ENCODE data around the gene MAGED2.
"Not testable (repeated sequence)": the region's sequence is repeated elsewhere in the genome, so short reads cannot be mapped to it uniquely, and the experiment has no call there.

Gene MAGED2

DNA sequence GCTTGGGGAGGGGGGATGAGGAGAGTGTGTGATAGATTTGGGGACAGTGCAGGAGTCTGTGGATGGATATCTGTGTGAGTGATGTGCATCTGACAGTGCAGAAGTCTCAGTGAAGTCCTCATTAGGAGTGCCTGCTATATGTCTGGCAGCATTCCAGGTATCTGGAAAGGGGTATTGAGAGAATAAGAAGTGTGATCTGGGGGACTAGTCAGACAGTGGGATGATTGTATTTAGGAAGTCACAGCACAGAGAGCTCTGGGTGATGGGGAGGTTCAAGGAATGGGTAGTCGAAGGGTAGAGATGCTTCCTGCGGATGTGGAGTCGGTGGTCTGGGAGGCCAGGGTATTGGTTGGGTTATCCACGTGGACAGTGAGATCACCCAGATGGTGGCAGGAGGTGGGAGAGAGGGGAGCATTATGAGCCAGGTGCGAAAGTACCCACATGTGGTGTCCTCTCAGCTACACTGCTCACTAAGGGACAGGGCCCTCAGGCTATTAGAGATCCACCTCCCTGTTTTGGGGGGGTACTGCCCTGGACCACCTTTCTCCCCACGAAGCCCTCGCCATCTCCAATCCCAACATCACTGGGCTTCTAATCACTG lies 9.8 kb downstream of the MAGED2 start:
- no peak for DNase-seq (ENCODE audit: low read depth in 2 of 2, low spot score in 1 of 2)

DNA sequence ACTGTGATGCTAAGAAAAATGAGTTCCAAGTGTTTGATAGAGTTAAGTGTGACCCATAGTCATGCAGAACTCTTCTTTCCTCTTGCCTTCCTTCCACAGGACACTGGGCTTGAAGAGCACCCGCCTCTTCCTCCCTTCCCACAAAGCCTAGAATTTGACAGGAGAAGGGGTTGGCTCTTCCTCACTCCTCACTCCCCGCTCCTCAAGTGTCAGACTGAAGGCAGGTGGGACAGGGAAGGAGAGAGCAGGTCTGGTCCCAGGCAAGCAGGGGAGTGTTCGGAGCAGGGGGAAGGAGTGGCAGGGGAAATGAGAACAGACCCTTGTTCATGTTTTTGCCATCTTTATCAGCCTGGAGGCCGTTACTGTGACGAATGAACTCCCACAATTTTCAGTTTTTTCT lies 10.7 kb downstream of the MAGED2 start:
- no peak for DNase-seq (ENCODE audit: low read depth in 2 of 2, low spot score in 1 of 2)

DNA sequence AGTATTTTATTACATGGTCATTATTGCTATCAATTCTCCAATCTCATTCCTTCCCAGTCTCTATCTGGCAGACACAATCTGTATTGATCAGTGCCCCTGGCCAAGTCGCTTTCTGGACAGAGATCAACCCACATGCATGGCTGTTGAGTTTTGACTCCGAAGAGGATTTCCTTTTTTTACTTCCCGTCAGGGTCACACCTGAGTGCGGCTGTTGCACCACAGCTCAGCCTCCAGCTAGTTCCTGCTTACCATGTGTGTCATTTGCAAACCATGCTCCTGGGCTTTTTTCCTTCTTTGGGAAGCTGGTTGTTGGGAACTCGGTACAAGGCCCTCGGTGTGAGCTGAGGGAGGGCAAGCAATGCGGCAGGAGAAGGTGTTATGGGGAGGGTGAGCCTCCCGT lies 11.7 kb downstream of the MAGED2 start:
- DNase-seq (ENCODE audit: low read depth in 2 of 2, low spot score in 1 of 2), result no peak

DNA sequence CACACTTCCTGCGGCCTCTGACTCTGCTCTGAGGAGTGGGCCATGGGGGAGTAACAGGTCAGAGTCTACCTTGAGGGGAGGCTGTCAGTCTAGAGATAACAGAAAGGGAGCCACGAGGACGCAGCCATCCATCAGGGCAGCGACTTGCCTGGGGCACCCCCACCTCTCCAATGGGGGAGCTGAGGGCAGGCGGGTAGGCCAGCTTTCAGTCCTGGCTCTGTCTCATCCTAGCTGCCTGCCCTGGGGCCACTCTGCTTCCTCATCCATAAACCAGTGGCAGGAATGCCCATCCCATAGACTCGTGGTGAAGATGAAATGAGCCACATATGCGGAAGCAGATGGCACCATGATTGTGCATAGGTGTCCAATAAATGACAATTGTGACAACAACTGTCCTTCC lies 13.2 kb downstream of the MAGED2 start:
- no peak for DNase-seq (ENCODE audit: low read depth in 2 of 2, low spot score in 1 of 2)

DNA sequence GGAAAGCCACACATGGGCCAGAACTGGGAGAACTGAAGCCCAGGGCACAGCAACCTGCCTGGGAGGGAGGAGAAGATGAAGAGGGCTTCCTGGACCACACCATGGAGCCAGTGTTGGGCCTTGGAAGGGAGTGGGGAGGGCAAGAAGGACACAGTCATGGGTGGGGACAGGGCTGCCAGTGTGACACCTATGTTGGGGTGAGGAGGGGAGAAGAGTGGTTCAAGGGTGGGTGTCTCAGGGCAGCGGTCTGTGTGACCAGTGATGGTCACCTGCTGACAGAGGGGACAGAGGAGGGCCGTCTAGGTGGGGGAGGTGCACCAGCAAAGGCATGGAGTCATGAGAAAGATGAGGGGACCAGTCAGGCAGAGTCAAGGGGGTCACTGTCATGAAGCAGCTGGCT lies 13.8 kb downstream of the MAGED2 start:
- DNase-seq (ENCODE audit: low read depth in 2 of 2, low spot score in 1 of 2), result no peak

DNA sequence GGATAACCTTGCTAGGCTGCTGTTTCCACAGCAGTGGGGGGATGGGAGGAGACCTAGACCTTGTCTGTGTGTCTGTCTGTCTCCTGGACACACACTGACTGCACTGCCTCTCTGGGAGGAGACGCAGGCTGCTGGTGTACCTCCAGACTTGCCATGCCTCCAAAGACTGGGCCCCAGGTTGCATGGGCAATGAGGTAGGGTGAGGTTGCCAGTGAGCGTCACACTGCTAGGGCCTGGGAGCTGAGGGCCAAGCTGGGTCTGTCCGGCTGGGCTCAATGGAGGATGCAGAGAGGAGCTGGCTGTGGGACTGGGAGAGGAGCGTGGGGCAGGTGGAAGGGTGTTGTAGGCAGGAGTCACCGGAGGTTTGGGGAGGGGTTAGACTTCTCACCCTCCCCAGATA lies 16.6 kb downstream of the MAGED2 start:
- no peak for DNase-seq (ENCODE audit: low read depth in 2 of 2, low spot score in 1 of 2)

DNA sequence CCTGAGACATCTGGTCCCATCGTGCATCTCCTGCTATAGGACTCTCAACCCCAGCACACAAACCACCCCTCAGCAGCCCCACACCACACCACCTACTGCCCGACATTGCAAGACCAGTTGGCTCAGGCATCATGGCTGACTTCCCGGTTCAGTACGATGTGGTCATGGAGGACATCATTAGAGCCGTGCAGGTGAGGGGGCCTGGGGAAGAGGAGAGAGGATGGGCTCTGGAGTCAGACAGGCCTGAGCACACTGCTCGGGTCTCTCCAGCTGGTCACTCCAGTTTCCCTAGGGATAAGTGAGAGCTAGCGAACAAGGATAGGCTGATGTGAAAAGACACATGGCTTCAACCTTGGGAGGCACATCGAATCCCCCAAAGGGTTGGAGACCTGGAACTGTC lies 17.2 kb downstream of the MAGED2 start:
- no peak for DNase-seq (ENCODE audit: low read depth in 2 of 2, low spot score in 1 of 2)

DNA sequence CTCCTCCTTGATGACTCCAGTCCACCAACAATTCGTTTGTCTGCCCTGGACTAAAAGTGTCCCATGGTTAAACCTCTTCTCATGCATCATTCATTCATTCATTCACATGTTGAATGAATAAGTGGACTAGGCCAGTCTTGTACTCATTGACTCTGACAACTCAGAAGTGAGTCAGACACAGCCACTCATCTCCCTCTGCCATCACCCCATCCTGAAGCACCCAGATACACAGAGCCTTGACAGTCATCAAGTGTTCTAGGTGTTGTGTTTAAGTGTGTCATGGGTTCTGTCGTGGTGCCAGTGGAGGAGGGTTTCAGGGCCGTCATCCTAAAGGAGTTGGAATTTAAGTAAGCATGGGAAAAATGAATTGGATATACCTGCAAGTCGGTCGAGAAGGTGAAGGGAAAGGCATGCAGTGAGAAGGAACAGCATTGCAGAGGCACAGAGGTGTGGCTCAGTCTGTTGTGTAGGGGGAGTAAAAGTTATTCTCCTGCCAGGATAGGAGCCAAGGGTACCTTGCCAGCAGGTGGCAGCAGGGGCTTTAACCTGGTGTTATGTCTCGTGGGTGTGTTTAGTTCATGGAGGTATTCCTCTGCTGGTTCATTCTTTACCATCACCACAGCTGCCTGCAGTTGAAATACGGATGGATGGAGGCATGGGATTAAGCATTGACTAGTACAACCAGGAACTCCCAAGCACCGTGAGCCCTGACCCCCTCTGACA lies 18.3 kb downstream of the MAGED2 start:
- no peak for DNase-seq (ENCODE audit: low read depth in 2 of 2, low spot score in 1 of 2)

DNA sequence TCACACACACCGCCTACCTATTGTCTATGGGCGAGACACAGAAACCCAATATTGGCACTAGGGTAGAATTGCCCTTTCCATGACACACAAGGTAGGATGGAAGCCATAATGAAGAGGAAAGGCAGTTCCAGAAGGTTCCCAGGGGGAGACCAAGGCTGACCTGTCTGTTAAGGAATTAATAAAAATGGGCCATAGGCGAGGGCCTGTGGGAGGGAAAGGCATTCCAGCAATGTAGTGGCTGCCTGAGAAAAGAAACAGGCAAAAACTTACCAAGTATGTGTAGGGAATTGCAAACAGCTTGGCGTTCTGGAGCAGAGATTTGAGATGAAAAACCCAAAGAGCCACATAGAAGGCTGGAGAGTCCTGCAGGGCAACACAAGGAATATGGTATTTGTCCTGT lies 19.1 kb downstream of the MAGED2 start:
- no peak for DNase-seq (ENCODE audit: low read depth in 2 of 2, low spot score in 1 of 2)

DNA sequence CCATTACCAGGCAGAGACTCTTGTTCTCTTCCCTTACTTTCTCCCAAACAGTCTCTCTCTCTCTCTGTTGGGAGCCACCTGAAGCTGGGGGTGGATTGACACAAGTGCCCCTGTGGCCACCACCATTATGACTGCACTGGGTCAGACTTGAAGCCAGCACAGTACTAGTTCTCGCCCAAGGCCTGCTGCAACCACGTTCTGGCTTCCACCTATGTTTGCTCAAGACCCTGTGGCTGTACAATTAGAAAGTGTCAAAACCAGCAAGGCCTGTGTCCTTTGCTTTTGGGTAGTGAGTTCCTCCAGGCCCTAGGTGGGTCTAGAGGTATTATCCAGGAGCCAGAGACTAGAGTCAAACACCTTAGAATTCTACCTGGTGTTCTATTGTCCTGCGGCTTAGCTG lies 31.0 kb downstream of the MAGED2 start:
- DNase-seq (ENCODE audit: low read depth in 2 of 2, low spot score in 1 of 2), result no peak

DNA sequence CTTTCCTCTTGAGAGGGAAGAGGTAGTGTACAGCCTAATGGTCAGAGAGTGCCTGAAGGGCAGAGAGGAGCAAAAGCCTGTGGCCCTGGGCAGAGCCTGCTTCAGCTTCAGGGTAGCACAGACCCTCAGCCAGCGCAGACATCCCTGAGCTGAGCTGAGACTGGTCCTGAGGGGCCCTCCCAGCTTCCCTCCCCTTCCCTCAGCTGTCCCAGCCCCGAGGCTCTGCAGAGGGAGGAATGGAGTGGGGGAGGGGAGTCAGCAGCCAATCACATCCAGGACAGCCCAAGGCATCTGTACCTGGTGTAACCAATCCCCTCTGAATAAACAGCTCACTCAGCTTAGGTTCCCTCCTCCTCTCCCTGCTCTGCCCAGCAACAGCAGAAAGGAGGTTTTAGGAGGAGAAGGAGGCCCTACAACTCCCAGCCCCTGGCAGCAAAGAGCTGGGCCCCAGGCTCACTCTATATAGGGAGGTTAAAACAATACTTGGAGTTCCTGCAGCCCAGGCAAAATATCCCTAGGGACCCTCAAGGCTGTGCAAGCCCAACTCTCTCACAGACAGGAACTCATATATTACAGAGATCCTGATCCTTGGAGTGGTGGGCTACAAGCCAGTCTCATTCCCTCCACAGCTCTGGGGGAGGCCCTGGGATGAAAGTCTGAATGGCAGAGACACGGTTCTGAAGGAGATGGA lies 33.8 kb downstream of the MAGED2 start:
- not testable (repeated sequence) for DNase-seq (ENCODE audit: low read depth in 2 of 2, low spot score in 1 of 2)

DNA sequence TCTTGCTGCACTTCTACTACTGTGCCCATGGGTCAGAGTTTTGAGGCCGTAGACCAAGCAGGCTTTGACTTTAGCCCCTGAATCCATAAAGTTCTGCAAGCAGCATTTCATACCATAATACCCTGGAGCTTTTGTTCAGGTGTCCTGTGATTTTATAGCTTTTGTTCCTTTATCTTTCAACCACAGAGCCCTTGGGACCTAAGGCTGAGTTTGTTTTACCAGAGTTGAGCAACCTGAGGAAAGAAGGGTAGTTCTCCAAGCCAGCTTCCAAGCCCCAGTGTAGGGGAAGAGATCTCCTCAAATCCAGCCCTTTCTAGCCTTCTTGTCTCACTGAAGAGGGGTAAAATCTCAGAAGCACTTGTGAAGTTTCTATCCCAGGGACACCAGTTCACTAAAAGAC lies 35.1 kb downstream of the MAGED2 start:
- no peak for DNase-seq (ENCODE audit: low read depth in 2 of 2, low spot score in 1 of 2)

DNA sequence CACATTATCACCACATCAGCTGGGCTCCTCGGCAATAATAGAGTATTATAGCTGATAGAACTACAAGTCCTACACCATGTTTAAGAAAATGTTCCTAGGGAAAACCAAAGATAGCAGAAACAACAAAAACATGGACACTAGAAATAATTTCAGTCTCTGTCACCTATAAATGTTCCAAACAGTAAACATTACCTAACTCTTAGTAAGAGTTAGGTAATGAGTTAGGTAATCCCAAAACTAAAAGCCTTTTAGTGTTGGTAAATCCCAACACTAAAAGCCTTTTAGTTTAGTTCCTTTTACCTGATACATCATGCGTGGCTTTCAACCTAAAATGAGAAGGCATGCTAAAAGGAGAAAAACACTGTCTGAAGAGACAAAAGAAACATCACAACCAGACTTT lies 35.5 kb downstream of the MAGED2 start:
- DNase-seq (ENCODE audit: low read depth in 2 of 2, low spot score in 1 of 2), result no peak

DNA sequence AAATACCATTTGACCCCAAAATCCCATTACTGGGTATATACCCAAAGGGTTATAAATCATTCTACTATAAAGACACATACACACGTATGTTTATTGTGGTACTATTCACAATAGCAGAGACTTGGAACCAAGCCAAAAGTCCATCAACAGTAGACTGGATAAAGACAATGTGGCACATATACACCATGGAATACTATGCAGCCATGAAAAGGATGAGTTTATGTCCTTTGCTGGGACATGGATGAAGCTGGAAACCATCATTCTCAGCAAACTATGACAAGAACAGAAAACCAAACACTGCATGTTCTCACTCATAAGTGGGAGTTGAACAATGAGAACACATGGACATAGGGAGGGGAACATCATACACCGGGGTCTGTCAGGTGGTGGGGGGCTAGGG lies 40.2 kb downstream of the MAGED2 start:
- DNase-seq (ENCODE audit: low read depth in 2 of 2, low spot score in 1 of 2), result not testable (repeated sequence)

DNA sequence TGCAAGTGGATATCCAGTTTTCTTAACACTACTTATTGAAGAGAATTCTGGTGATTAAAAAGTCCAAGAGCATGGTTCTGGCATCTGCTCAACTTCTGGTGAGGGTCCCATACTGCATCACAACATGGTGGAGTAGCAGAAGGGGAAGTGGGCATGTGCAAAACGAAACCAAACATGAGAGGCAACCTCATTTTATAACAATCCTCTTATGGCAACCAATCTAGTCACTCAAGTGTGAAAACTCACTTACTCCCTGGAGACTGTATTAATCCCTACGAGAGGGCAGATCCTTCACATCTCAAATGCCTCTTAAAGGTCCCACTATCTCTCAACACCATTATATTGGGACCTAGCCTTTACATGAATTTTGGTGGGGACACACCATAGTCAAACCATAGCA lies 57.7 kb downstream of the MAGED2 start:
- no peak for DNase-seq (ENCODE audit: low read depth in 2 of 2, low spot score in 1 of 2)

All from stimulated activated CD8-positive, alpha-beta memory T cell treated with anti-CD3 and anti-CD28 coated beads, Interleukin-4, amount 100 ng/mL, for 4 hours (primary cell).